HG03442 (cell line): ENCODE measurements around the gene MYMK.
"Not testable (repeated sequence)": the region's sequence is repeated elsewhere in the genome, so short reads cannot be mapped to it uniquely, and the experiment has no call there.

Source experiments
- ATAC-seq: cut with Tn5 transposase; IDR thresholded peaks from one replicate; pipeline ENCODE4 v1.9.1; 2021; ENCODE audit warnings: mild to moderate bottlenecking, moderate library complexity; ENCODE audit not compliant: unreplicated experiment

MYMK gene

GRCh38 chr9:133524679-133525228 is at the start of gene MYMK:
MYMK (minus strand) TSS chr9:133524959; CDS start chr9:133524844, 115 bp downstream.
- no peak for ATAC-seq

GRCh38 chr9:133573791-133574515 is 49.2 kb upstream of the MYMK start:
- ATAC-seq: no peak

GRCh38 chr9:133572821-133573361 is 48.1 kb upstream of the MYMK start:
- ATAC-seq: no peak

GRCh38 chr9:133571896-133572595 is 47.3 kb upstream of the MYMK start:
- no peak for ATAC-seq

- no peak for ATAC-seq
Measured at GRCh38 chr9:133571391-133571890, 46.7 kb upstream of the MYMK start.

GRCh38 chr9:133570691-133571080 is 45.9 kb upstream of the MYMK start:
- ATAC-seq: no peak

GRCh38 chr9:133569891-133570690 is 45.3 kb upstream of the MYMK start:
- ATAC-seq: no peak

- no peak for ATAC-seq
Measured at GRCh38 chr9:133569121-133569785, 44.5 kb upstream of the MYMK start.

GRCh38 chr9:133568186-133568585 is 43.4 kb upstream of the MYMK start:
- ATAC-seq: no peak

GRCh38 chr9:133566817-133567216 is 42.1 kb upstream of the MYMK start:
- no peak for ATAC-seq

- no peak for ATAC-seq
Measured at GRCh38 chr9:133566382-133566781, 41.6 kb upstream of the MYMK start.

GRCh38 chr9:133564451-133565116 is 39.8 kb upstream of the MYMK start:
- ATAC-seq: no peak

GRCh38 chr9:133563814-133564213 is 39.1 kb upstream of the MYMK start:
- ATAC-seq: not testable (repeated sequence)

GRCh38 chr9:133563291-133563796 is 38.6 kb upstream of the MYMK start:
- no peak for ATAC-seq

- ATAC-seq: no peak
Measured at GRCh38 chr9:133562611-133563290, 38.0 kb upstream of the MYMK start.

GRCh38 chr9:133561976-133562554 is 37.3 kb upstream of the MYMK start:
- ATAC-seq: no peak

- no peak for ATAC-seq
Measured at GRCh38 chr9:133560944-133561343, 36.2 kb upstream of the MYMK start.

- ATAC-seq: no peak
Measured at GRCh38 chr9:133560311-133560710, 35.6 kb upstream of the MYMK start.
